ENCODE measurements around the gene ARHGAP12. TPM values are rescaled to one million over a fixed set of nuclear protein-coding genes. Genes with fewer than 3 reads are reported as not detected.

The ARHGAP12 gene
- total RNA-seq, 3 donors from 2014 or later, result 40.0 to 102 (median 60.0) TPM

DNA sequence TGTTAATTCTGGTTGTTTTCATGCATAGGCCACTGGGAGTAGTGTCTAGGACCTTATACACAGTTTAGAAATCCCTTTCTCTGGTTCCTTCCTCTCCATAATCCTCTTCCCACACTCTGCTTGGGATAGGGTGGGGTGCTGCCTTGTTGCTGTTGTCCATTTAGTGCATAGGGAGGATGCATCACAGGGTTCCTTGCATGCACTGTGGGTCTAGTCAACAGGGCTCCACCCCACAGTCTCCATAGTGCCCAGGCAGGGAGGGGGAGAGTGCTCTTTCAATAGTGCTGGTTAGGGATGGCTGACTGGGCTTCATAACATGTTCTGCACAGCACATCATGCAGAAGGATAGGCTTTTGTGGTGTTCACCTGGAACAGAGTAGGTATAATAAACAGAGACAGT is 81.1 kb downstream of the ARHGAP12 start:
- no peak for TF ChIP-seq POLR2A (IDR thresholded peaks at IDR 0.05)
- TF ChIP-seq POLR2AphosphoS5 (IDR thresholded peaks at IDR 0.05), result no peak
- intact Hi-C loops (cut with DNase I; ENCODE audit: low total_unique reads), result no loop called here

DNA sequence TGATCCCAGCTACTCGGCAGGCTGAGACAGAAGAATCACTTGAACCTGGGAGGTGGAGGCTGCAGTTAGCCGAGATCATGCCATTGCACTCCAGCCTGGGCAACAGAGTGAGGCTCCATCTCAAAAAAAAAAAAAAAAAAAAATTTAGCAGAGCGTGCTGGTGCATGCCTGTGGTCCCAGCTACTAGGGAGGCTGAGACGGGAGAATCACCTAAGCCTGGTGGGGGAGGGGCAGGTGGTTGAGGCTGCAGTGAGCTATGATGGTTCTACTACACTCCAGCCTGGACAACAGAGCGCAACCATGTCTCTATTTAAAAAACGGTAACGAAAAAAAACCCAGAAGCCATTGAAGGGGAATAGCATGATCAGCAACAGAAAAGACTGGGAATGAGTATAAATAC is 89.9 kb downstream of the ARHGAP12 start:
- Histone ChIP-seq H3K36me3 (no peaks in the 10 kb centered on the region), H3K27ac (no peak overlapping the region), H3K4me3 (no peak overlapping the region), H3K4me1 (no peaks in the 10 kb centered on the region), H3K9me3 (no peaks in the 10 kb centered on the region), H3K27me3 (no peaks in the 10 kb centered on the region)
- TF ChIP-seq, protein P1, sequence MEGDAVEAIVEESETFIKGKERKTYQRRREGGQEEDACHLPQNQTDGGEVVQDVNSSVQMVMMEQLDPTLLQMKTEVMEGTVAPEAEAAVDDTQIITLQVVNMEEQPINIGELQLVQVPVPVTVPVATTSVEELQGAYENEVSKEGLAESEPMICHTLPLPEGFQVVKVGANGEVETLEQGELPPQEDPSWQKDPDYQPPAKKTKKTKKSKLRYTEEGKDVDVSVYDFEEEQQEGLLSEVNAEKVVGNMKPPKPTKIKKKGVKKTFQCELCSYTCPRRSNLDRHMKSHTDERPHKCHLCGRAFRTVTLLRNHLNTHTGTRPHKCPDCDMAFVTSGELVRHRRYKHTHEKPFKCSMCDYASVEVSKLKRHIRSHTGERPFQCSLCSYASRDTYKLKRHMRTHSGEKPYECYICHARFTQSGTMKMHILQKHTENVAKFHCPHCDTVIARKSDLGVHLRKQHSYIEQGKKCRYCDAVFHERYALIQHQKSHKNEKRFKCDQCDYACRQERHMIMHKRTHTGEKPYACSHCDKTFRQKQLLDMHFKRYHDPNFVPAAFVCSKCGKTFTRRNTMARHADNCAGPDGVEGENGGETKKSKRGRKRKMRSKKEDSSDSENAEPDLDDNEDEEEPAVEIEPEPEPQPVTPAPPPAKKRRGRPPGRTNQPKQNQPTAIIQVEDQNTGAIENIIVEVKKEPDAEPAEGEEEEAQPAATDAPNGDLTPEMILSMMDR (IDR thresholded peaks at IDR 0.05), result no peak
- TF ChIP-seq POLR2A (IDR thresholded peaks at IDR 0.05) (no peak), POLR2AphosphoS5 (IDR thresholded peaks at IDR 0.05) (no peak)
- DNase-seq (ENCODE audit: low spot score in 2 of 2), result no peak
- intact Hi-C loops (cut with DNase I; ENCODE audit: low total_unique reads), result no loop called here

More for the DNA sequence above, 81.1 kb downstream of the ARHGAP12 start:
- H3K4me3 ChIP-seq, result no peak overlapping the region
- no peaks in the 10 kb centered on the region for H3K9me3 ChIP-seq
- no peak for DNase-seq (ENCODE audit: low spot score in 2 of 2)
- no peaks in the 10 kb centered on the region for H3K27me3 ChIP-seq
- H3K27ac ChIP-seq, result no peak overlapping the region
- H3K36me3 ChIP-seq, result no peaks in the 10 kb centered on the region
- H3K4me1 ChIP-seq, result no peaks in the 10 kb centered on the region

DNA sequence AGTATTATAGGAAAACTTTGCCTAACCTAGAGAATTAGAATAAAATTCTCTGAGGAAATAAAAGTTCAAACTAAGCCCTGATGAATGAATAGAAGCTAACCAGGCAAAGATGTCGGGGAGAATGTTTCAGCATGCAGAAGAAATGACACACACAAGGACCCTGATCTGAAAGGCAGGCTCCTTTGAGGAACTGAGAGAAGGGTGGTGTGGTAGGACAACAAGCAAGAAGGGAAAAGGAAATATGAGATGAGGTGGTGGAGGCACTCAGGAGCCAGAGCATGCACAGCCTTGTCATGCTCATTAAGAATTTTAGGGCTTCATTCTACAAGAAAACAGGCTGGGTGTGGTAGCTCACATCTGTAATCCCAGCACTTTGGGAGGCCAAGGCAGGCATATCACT is 90.6 kb downstream of the ARHGAP12 start:
- Histone ChIP-seq H3K9me3 (no peaks in the 10 kb centered on the region), H3K27me3 (no peaks in the 10 kb centered on the region), H3K36me3 (no peaks in the 10 kb centered on the region), H3K4me3 (no peak overlapping the region), H3K27ac (no peak overlapping the region), H3K4me1 (no peaks in the 10 kb centered on the region)
- intact Hi-C loops (cut with DNase I; ENCODE audit: low total_unique reads), result no loop called here
- no peak for TF ChIP-seq POLR2A (IDR thresholded peaks at IDR 0.05)
- DNase-seq (ENCODE audit: low spot score in 2 of 2), result no peak

DNA sequence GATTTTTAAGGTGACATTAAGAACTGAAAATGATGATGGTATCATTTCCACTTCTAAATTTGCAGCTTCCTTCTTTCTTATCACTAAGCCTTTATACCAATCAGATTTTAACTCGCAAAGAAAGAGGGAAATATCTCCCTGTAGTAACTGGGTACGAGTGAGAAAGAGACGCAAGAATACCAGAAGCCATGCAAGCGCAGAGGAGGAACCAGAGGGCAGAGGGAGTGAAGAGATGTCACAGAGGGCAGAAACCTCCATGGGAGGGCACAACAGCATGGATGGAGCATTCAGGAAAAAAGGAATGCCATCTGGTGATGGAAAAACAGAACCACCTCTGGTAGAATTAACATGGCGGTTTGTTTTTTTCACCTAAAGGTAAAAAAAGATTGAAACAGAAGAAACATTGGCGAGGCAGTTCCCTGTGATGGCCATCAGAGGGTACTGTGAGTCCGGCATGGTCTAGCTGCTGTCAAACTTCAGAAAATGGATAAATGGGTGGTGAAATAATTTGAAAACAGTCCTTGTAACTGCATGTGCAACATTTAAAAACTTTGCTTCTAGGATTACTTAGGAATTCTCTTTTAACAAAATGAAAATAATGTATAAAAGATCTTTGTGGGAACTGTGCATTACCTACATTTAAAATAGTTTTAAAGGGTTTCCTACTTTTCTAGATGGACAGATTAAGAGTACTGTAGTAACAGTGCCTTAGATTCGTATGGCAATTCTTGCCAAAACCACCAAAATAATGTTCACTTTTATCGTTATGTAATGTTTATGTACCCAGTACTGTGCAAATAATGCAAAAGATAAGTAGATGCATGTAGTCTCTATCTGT is 91.8 kb downstream of the ARHGAP12 start:
- Histone ChIP-seq H3K27me3 (no peaks in the 10 kb centered on the region), H3K36me3 (no peaks in the 10 kb centered on the region), H3K27ac (no peak overlapping the region), H3K9me3 (no peaks in the 10 kb centered on the region), H3K4me3 (no peak overlapping the region), H3K4me1 (no peaks in the 10 kb centered on the region)
- intact Hi-C loops (cut with DNase I; ENCODE audit: low total_unique reads), result no loop called here
- no peak for DNase-seq (ENCODE audit: low spot score in 2 of 2)
- no peak for TF ChIP-seq POLR2AphosphoS5 (IDR thresholded peaks at IDR 0.05)
- TF ChIP-seq, protein P1 (IDR thresholded peaks at IDR 0.05), result peak in 2 of 3 donors; percentile 25 to 43
- TF ChIP-seq POLR2A (IDR thresholded peaks at IDR 0.05), result no peak

DNA sequence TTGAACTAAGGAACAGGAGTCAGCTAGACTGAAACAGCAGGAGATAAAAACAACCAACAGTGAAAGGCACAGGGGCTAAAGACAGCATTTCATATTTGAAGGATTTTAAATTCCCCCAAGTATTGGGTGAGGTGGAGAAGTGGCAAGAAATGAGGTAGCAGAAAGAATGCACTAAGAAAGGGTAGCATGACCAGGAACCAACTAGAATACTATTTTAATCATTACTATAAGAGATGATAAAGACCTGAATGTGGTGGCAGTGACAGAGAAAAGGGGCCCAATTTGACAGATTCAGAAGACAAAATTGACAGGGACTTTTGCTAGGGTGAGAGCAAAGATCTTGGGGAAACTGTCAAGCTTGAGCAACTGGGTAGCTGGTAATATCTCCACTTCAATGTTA is 94.9 kb downstream of the ARHGAP12 start:
- H3K4me1 ChIP-seq, result no peaks in the 10 kb centered on the region
- intact Hi-C loops (cut with DNase I; ENCODE audit: low total_unique reads), result no loop called here
- H3K36me3 ChIP-seq, result no peaks in the 10 kb centered on the region
- no peak for TF ChIP-seq POLR2AphosphoS5 (IDR thresholded peaks at IDR 0.05)
- no peak for TF ChIP-seq POLR2A (IDR thresholded peaks at IDR 0.05)
- TF ChIP-seq, protein P1 (IDR thresholded peaks at IDR 0.05), result no peak
- H3K4me3 ChIP-seq, result no peak overlapping the region
- H3K9me3 ChIP-seq, result no peaks in the 10 kb centered on the region
- H3K27me3 ChIP-seq, result no peaks in the 10 kb centered on the region
- no peak overlapping the region for H3K27ac ChIP-seq
- DNase-seq (ENCODE audit: low spot score in 2 of 2), result no peak

DNA sequence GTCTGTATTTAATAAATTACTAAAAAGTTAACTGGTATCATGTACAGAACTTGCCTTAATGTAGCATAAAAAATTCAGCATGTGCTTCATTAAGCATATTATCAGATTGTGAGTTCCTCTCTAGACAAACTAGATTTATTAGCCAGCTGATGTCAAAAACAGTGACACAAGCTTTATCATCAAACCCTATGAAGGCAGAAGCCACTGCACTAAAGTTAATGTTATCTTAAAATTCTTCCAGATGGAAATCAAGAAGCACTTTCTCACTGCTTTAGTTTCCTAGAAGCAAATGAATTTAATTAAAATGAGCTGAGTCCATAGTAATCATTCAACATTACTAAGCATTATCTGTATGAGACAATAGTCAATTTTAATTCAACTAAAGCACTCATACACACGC is 96.4 kb downstream of the ARHGAP12 start:
- intact Hi-C loops (cut with DNase I; ENCODE audit: low total_unique reads), result no loop called here
- TF ChIP-seq POLR2AphosphoS5 (IDR thresholded peaks at IDR 0.05), result no peak
- TF ChIP-seq, protein P1 (IDR thresholded peaks at IDR 0.05), result no peak
- TF ChIP-seq POLR2A (IDR thresholded peaks at IDR 0.05), result no peak

More for the DNA sequence above, 96.4 kb downstream of the ARHGAP12 start:
- Histone ChIP-seq H3K4me3 (no peak overlapping the region), H3K9me3 (no peaks in the 10 kb centered on the region), H3K27me3 (no peaks in the 10 kb centered on the region), H3K27ac (no peak overlapping the region), H3K4me1 (no peaks in the 10 kb centered on the region), H3K36me3 (no peaks in the 10 kb centered on the region)
- DNase-seq (ENCODE audit: low spot score in 2 of 2), result no peak
